Stomach (tissue), 9 donors: ENCODE results near the gene SDK2. TPM values are rescaled to one million over a fixed set of nuclear protein-coding genes. Genes with fewer than 3 reads are reported as not detected.
A peak's percentile ranks its signal among the peaks of the same experiment; 100 is the strongest.
"Not testable (repeated sequence)": the region's sequence is repeated elsewhere in the genome, so short reads cannot be mapped to it uniquely, and the experiment has no call there.

Source experiments
- DNase-seq, 2 donors: peaks; one replicate each; pipeline versions ENCODE4 v3.0.0 to v3.0.0-alpha.2; 2013 to 2019
- H3K27ac ChIP-seq, 5 donors: fragments of 200-600 bp in 4 of 5; sonication (generic) in 4 of 5; one replicate each; pipeline ENCODE4 v1.5.1; 2013 to 2019; ENCODE audit warnings: mild to moderate bottlenecking in 1 of 5, moderate library complexity in 1 of 5
- H3K27me3 ChIP-seq, 3 donors: fragments of 200-600 bp; sonication (generic); one replicate each; pipeline ENCODE4 v1.5.1; 2017 to 2019; ENCODE audit warnings: mixed run types in 1 of 3
- H3K36me3 ChIP-seq, 4 donors: fragments of 200-600 bp; sonication (generic); 1 replicate in 3 of 4; 2 replicates in 1 of 4; pipeline ENCODE4 v1.5.1; 2016 to 2019
- H3K4me1 ChIP-seq, 4 donors: fragments of 200-600 bp; sonication (generic); one replicate each; pipeline ENCODE4 v1.5.1; 2016 to 2019
- H3K4me3 ChIP-seq, 4 donors: fragments of 200-600 bp; sonication (generic) in 3 of 4; one replicate each; pipeline ENCODE4 v1.5.1; 2016 to 2019; ENCODE audit warnings: mild to moderate bottlenecking in 1 of 4
- H3K9me3 ChIP-seq, 4 donors: fragments of 200-600 bp; sonication (generic); one replicate each; pipeline ENCODE4 v1.5.1; 2016 to 2019
- CTCF ChIP-seq, 7 experiments: fragments of 450-650 bp in 4 of 7; fragments of 200-600 bp in 3 of 7; sonication (generic) in 3 of 7; IDR thresholded peaks; one replicate each; pipeline ENCODE4 v1.5.1; 2016 to 2019; ENCODE audit warnings: antibody characterized with exemption in 7 of 7, control low read depth in 2 of 7, mild to moderate bottlenecking in 1 of 7
- EP300 ChIP-seq: sonication (generic); formaldehyde crosslinking; IDR thresholded peaks from one replicate; pipeline ENCODE4 v1.6.1; 2017; ENCODE audit warnings: antibody characterized with exemption
- POLR2A ChIP-seq, 4 donors: fragments of 450-650 bp; IDR thresholded peaks; one replicate each; pipeline ENCODE4 v1.6.1; 2016; ENCODE audit warnings: antibody characterized with exemption in 4 of 4, control low read depth in 2 of 4, mild to moderate bottlenecking in 1 of 4, moderate library complexity in 1 of 4
- POLR2AphosphoS5 ChIP-seq, 3 donors: sonication (generic); formaldehyde crosslinking; IDR thresholded peaks; one replicate each; pipeline ENCODE4 v1.6.1; 2016; ENCODE audit warnings: antibody characterized with exemption in 3 of 3
- WGBS, 5 donors: extraction: QIAGEN DNeasy Blood & Tissue Kit in 3 of 5; methylation state at CpG; one replicate each; pipeline versions ENCODE4 v1.1.5 to v1.1.7; 2013 to 2018; 5-methylcytosine and 5-hydroxymethylcytosine counted together
- intact Hi-C: fragments of 100-400 bp; cut with DNase I; formaldehyde crosslinking; loops from one replicate; pipeline ENCODE4 v1.15.1; 2023; ENCODE audit warnings: low total_unique reads
- polyA plus RNA-seq, 3 donors: library from polyadenylated mRNA; stranded (reverse); fragments of 200-250 nt; gene quantifications; one replicate each; pipeline ENCODE4 v1.2.3, GENCODE V29; 2013
- total RNA-seq, 5 donors: library from RNA; depleted of rRNA; stranded (reverse); fragments of >200 nt; gene quantifications; one replicate each; pipeline versions ENCODE4 v1.1.0 to v1.2.3, GENCODE V29; 2014 to 2016
- donor health status: healthy with polysubstance abuse.
- donor health status: Bipolar disorder and iron deficiency.
- donor health status: healthy.

SDK2 gene
- total and polyA plus RNA-seq, 8 donors = under 0.01 to 9.6 (median 0.44) TPM; not detected in 1

GRCh38 chr17:73474370-73474988, 169.8 kb downstream of the SDK2 start:
- TF ChIP-seq EP300 (no peak), POLR2A (IDR thresholded peaks at IDR 0.05) (no peak), CTCF (IDR thresholded peaks at IDR 0.05) (no peak), POLR2AphosphoS5 (IDR thresholded peaks at IDR 0.05) (peak in 1 of 3 donors; percentile 54)
- Histone ChIP-seq H3K36me3 (no peaks in the 10 kb centered on the region), H3K9me3 (no peaks in the 10 kb centered on the region), H3K27ac (peak overlapping the region in 1 of 5 donors; percentile 7), H3K4me1 (peaks cover 0 to 11% (median 3%) of the 10 kb centered on the region in 4 donors), H3K27me3 (peaks cover 0 to 28% (median 0%) of the 10 kb centered on the region in 3 donors), H3K4me3 (no peak overlapping the region)
- DNase-seq = peak; percentile 79 to 95
- 16 to 33% (median 24%) methylated on average over 12 of the region's 12 CpGs for WGBS, 5 donors
- intact Hi-C loops = no loop called here

DNA sequence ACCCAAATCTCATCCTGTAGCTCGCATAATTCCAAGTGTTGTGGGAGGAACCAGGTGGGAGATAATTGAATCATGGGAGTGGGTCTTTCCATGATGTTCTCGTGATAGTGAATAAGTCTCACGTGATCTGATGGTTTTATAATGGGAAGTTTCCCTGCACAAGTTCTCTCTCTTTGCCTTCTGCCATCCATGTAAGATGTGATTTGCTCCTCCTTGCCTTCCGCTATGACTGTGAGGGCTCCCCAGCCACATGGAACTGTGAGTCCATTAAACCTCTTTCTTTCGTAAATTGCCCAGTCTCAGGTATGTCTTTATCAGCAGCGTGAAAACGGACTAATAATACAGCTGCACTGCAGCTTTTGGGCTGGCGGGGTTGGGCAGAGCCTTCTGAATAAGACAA, 171.5 kb downstream of the SDK2 start:
- intact Hi-C loops, H3K36me3 ChIP-seq, DNase-seq, H3K9me3 ChIP-seq, H3K27ac ChIP-seq, H3K4me3 ChIP-seq: not testable (repeated sequence)
- WGBS, 5 donors = 79 to 90% (median 81%) methylated on average over 8 of the region's 8 CpGs
- peaks cover 0 to 11% (median 3%) of the 10 kb centered on the region in 4 donors for H3K4me1 ChIP-seq
- H3K27me3 ChIP-seq = peaks cover 0 to 20% (median 0%) of the 10 kb centered on the region in 3 donors

DNA sequence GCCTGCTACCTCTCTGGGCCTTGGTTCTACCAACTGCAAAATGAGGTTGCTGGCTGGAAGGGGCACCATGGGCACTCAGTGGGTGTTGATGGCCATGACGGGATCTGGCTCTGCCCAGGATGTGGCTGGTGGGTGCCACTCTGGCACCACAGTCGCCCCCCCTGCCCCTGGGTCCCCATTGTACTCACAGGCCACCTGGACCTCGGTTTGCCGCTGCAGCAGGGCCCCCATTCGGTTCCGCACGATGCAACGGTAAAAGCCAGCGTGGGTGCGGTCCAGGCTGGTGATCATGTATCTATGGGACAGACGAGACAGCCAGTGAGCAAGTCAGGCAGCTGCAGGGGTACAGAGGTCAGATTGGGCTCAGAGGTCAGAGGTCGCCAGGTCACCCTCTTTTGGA, 172.3 kb downstream of the SDK2 start:
- no peak for TF ChIP-seq POLR2A (IDR thresholded peaks at IDR 0.05)
- no peak for TF ChIP-seq EP300
- no peak for TF ChIP-seq POLR2AphosphoS5 (IDR thresholded peaks at IDR 0.05)
- no peak for TF ChIP-seq CTCF (IDR thresholded peaks at IDR 0.05)
- intact Hi-C loops = no loop called here
- DNase-seq = no peak
- WGBS, 5 donors = 86 to 94% (median 89%) methylated on average over 10 to 12 of the region's 12 CpGs
- Histone ChIP-seq H3K9me3 (no peaks in the 10 kb centered on the region), H3K4me3 (no peak overlapping the region), H3K36me3 (no peaks in the 10 kb centered on the region), H3K27ac (no peak overlapping the region), H3K4me1 (peaks cover 0 to 11% (median 3%) of the 10 kb centered on the region in 4 donors), H3K27me3 (peaks cover 0 to 12% (median 0%) of the 10 kb centered on the region in 3 donors)

DNA sequence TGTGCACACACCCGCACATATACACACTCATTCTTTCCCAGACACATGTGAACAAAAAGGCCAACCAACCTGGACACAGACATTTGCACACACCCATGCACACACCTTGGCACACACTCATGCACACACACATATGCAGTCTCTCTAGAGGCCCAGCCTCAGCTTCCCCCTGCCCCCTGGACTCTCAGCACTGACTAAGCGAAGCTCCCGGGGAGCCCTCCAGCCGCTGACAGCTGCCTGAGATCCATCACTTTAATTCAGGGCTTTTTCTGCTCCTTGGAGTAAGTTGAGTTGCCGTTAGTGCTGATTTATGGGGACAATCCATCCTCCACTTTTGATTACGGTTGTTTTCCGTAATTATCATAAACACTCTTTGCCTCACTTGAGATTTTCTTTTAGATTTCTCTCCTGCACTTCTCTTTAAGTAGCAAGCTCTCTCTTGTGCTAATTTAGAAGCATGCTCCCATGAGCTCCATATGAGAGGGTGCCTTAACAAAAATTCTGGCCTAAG, 173.9 kb downstream of the SDK2 start:
- no peak for TF ChIP-seq POLR2AphosphoS5 (IDR thresholded peaks at IDR 0.05)
- no peak for TF ChIP-seq POLR2A (IDR thresholded peaks at IDR 0.05)
- no peak for TF ChIP-seq EP300
- TF ChIP-seq CTCF (IDR thresholded peaks at IDR 0.05) = no peak
- H3K36me3 ChIP-seq = no peaks in the 10 kb centered on the region
- H3K9me3 ChIP-seq = no peaks in the 10 kb centered on the region
- H3K27me3 ChIP-seq = no peaks in the 10 kb centered on the region
- intact Hi-C loops = no loop called here
- H3K4me1 ChIP-seq = peaks cover 0 to 11% (median 3%) of the 10 kb centered on the region in 4 donors
- WGBS, 5 donors = 84 to 91% (median 85%) methylated on average over 7 of the region's 7 CpGs
- no peak overlapping the region for H3K27ac ChIP-seq
- no peak overlapping the region for H3K4me3 ChIP-seq
- DNase-seq = no peak

DNA sequence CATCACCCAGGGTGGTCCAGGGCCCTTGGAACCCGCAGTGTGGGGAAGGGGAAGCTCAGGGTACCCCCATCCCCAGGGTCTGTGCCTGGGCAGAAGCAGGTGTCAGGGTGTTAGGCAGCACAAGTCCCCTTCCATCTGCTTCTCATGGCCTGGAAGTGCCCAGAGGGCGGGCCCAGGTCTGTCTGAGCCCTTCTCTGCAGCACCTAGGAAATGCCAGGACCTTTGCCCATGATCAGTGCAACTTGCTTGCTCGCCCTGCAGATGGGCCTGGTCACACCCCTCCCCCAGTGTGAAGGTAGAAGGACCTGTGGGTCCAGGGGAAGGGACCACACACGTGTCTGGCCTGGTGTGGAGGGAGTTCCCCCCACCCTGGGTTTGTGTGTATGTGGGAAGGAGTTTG, 174.9 kb downstream of the SDK2 start:
- no peaks in the 10 kb centered on the region for H3K27me3 ChIP-seq
- DNase-seq = no peak
- H3K27ac ChIP-seq = no peak overlapping the region
- H3K4me3 ChIP-seq = no peak overlapping the region
- TF ChIP-seq POLR2AphosphoS5 (IDR thresholded peaks at IDR 0.05) = no peak
- TF ChIP-seq POLR2A (IDR thresholded peaks at IDR 0.05) = no peak
- TF ChIP-seq EP300 = no peak
- TF ChIP-seq CTCF (IDR thresholded peaks at IDR 0.05) = no peak
- peaks cover 0 to 6% (median 2%) of the 10 kb centered on the region in 4 donors for H3K4me1 ChIP-seq
- 70 to 83% (median 74%) methylated on average over 3 to 4 of the region's 4 CpGs for WGBS, 5 donors
- no peaks in the 10 kb centered on the region for H3K9me3 ChIP-seq
- intact Hi-C loops = no loop called here
- H3K36me3 ChIP-seq = no peaks in the 10 kb centered on the region
